ENCODE measurements around the gene RHBDD1. TPM values are rescaled to one million over a fixed set of nuclear protein-coding genes. Genes with fewer than 3 reads are reported as not detected.

The RHBDD1 gene
- polyA plus RNA-seq, 1 donor = 13.4 TPM

DNA sequence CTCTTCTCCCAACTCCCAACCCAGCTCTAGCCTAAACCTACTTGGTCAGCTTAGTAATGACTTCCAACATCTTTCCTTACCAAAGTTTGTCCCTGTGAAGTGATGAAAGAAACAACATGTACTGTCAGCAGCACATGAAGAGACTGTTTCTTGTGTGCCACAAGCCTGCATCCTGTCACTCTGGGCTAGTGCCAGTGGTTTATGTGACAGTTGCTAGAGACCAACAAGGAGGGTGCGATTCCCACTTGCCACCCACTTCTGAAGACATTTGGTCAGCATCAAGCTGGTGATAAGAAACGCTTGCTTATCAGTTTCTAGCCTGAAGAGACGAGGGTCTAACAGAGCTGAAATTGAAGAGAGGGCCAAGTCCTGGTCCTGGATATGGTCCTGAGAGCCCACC lies 195.5 kb downstream of the RHBDD1 start:
- DNase-seq (ENCODE audit: low read depth) = no peak

DNA sequence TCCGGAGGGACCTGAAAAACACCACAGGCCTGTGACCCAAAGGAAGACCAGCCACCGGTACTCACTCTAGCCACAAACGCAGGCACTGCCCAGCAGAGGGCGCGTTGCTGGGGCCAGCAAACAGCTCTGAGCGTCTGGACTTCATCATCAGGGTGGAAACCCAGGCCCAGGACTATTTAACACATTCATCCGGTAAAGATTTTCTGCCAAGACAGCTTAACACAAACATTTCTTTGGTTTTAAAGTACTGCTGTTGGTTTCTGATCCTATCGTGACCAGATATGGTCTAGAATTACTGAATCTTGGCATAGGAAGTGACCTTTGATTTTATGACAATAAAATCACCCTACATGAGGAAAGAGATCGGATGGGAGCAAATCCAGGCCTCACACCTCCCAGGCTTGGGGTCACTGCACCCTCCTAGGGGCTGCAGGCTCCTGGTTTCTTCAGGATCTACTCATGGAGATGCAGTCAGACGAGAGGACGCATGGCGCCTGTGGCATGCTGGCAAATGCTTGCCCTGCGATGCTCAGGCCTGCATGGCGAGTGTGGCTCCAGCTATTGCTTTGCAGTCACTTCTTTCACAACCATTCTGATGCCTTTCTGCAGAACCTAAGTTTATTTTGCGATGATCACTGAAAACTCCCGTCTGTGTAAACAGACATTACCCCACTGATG lies 197.8 kb downstream of the RHBDD1 start:
- no peak for DNase-seq (ENCODE audit: low read depth)

DNA sequence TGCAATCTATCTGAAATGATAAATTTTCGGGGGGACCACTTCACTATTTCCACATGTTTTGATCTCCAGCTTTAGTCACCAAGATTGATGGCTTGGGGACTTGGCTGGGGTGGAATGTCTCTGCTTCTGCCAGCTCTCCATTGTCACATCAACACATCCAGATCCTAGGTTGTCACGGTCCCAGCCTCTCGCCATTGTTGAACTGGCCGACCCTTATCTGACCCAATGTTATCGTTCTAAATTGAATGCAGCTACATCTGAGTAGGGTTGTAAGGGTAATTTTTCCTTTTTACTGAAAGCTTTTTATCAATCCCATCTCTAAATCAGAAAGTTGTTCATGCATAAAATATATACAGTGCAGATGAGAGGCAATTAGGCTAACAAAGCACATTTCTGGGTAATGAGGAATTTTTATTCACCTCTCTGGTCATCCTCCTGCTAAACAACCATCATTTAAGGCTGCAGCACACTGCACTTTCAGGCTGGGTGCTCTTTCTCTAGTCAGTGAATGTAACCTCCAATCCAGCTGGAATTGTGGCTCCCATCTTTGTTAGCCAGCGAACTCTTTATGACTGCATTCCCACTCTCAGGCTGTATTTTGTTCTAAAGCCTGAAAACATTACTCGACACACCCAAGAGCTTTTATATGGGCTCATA lies 200.0 kb downstream of the RHBDD1 start:
- DNase-seq (ENCODE audit: low read depth) = no peak

DNA sequence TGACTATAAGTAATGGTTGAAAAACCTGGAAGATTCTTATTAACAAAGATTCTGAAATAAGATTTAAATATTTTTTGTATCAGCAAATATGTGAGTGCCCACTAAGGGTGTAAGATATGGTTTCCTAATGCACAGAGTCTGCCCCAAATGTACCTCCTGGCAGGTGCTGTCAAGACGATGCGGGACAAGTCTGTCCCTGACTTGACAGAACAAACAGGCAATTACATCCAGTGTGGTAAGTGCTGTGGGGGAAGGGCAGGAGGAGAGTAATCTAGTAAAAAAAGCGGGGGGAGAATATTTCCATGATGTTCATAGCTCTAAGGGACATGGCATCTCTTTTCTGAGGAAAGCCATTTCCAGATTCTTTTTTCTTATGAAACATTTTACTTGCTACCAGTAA lies 200.7 kb downstream of the RHBDD1 start:
- no peak for DNase-seq (ENCODE audit: low read depth)

DNA sequence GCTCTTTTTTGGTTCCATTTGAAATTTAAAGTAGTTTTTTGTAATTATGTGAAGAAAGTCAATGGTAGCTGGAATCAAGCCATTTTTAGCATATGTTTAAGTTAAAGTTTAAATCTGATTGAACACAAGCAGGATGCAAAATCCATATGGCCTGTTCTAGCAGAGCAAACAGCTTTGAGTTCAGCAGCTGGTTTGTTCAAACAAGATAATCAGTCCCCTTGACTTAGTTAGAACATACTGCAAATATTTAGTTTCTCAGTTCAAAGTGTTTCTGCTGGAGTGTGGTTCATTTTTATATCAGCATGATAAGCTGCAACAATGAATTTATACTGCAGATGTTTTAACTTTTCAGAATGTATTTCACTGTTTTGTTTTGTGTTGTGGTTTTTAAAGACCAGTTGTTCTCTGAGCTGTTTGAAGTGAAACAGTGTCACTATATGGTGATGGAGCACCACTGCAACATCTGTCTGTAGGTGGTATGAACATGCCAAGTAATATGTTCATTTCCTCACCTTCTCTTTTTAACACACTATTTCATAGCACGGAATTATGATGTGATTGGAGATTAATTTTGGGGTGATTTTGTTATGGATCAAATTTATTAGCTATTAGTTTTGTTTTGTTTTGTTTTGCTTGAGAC lies 202.8 kb downstream of the RHBDD1 start:
- DNase-seq (ENCODE audit: low read depth) = no peak

DNA sequence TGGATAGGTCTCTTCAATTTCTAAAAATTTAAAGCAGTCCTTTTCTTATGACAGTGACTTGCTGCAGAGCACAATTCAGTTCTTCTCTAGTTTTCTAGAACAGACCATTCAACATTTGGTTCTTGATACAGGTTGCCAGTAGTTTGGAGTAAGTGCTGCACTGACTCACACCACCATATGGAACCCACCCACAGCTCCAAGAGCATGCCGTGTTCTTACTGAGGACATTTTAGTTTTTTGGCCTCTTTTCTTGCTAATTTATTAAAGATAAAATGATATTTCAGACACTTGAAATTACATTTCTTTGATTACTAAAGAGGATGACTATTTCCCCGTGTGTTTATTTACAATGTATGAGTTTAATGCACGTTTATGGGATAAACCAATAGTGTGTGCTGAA lies 208.1 kb downstream of the RHBDD1 start:
- DNase-seq (ENCODE audit: low read depth) = no peak

Other genes starting within 250 kb of the RHBDD1 start
- gene IRS1, start 36.2 kb upstream of the RHBDD1 start, polyA plus RNA-seq (ENCODE audit: insufficient read length) = 11.9 TPM